ENCODE results near the gene IL2RA. TPM values are rescaled to one million over a fixed set of nuclear protein-coding genes. Genes with fewer than 3 reads are reported as not detected.

The IL2RA gene
- total RNA-seq, 1 donor: not detected

GRCh38 chr10:6017781-6018354 lies 44.3 kb downstream of the IL2RA start:
- TF ChIP-seq CTCF (IDR thresholded peaks at IDR 0.05; ENCODE audit: extremely low read depth, low read depth, low read length): no peak
- H3K9me3 ChIP-seq (ENCODE audit: low read depth, low read length): no peaks in the 10 kb centered on the region
- no peak overlapping the region for H3K4me3 ChIP-seq (ENCODE audit: insufficient read depth, low read length)
- H3K4me1 ChIP-seq (ENCODE audit: insufficient read depth, low read length): no peaks in the 10 kb centered on the region
- no peaks in the 10 kb centered on the region for H3K36me3 ChIP-seq (ENCODE audit: insufficient read depth, low read length)
- H2AFZ ChIP-seq (ENCODE audit: low read length): no peak overlapping the region
- H3K27ac ChIP-seq (ENCODE audit: low read depth, low read length): no peak overlapping the region
- no peak for DNase-seq (ENCODE audit: insufficient read length, low spot score, missing footprints)
- no peaks in the 10 kb centered on the region for H4K20me1 ChIP-seq (ENCODE audit: insufficient read depth, low read length)
- peaks cover 11% of the 10 kb centered on the region for H3K27me3 ChIP-seq (ENCODE audit: insufficient read depth, low read length)
- no peaks in the 10 kb centered on the region for H3K79me2 ChIP-seq (ENCODE audit: insufficient read depth, low read length)
- no peak overlapping the region for H3K4me2 ChIP-seq (ENCODE audit: insufficient read depth, low read length)

- Histone ChIP-seq H3K4me2 (ENCODE audit: insufficient read depth, low read length) (peak overlapping the region; percentile 61), H3K4me1 (ENCODE audit: insufficient read depth, low read length) (peaks cover 8% of the 10 kb centered on the region), H3K27me3 (ENCODE audit: insufficient read depth, low read length) (peaks cover 11% of the 10 kb centered on the region), H2AFZ (ENCODE audit: low read length) (peak overlapping the region; percentile 50), H3K79me2 (ENCODE audit: insufficient read depth, low read length) (no peaks in the 10 kb centered on the region), H3K4me3 (ENCODE audit: insufficient read depth, low read length) (peak overlapping the region; percentile 25), H3K36me3 (ENCODE audit: insufficient read depth, low read length) (no peaks in the 10 kb centered on the region), H3K27ac (ENCODE audit: low read depth, low read length) (no peak overlapping the region), H3K9me3 (ENCODE audit: low read depth, low read length) (no peaks in the 10 kb centered on the region), H4K20me1 (ENCODE audit: insufficient read depth, low read length) (no peaks in the 10 kb centered on the region)
- no peak for DNase-seq (ENCODE audit: insufficient read length, low spot score, missing footprints)
- peak; percentile 77 for TF ChIP-seq CTCF (IDR thresholded peaks at IDR 0.05; ENCODE audit: extremely low read depth, low read depth, low read length)
Measured at GRCh38 chr10:6014241-6014761, 47.9 kb downstream of the IL2RA start.

- no peak for DNase-seq (ENCODE audit: insufficient read length, low spot score, missing footprints)
- H3K79me2 ChIP-seq (ENCODE audit: insufficient read depth, low read length): no peaks in the 10 kb centered on the region
- H3K4me3 ChIP-seq (ENCODE audit: insufficient read depth, low read length): peak overlapping the region; percentile 25
- peaks cover 9% of the 10 kb centered on the region for H3K27me3 ChIP-seq (ENCODE audit: insufficient read depth, low read length)
- no peaks in the 10 kb centered on the region for H4K20me1 ChIP-seq (ENCODE audit: insufficient read depth, low read length)
- peak overlapping the region; percentile 50 for H2AFZ ChIP-seq (ENCODE audit: low read length)
- TF ChIP-seq CTCF (IDR thresholded peaks at IDR 0.05; ENCODE audit: extremely low read depth, low read depth, low read length): no peak
- H3K9me3 ChIP-seq (ENCODE audit: low read depth, low read length): no peaks in the 10 kb centered on the region
- H3K4me2 ChIP-seq (ENCODE audit: insufficient read depth, low read length): peak overlapping the region; percentile 61
- no peak overlapping the region for H3K27ac ChIP-seq (ENCODE audit: low read depth, low read length)
- no peaks in the 10 kb centered on the region for H3K36me3 ChIP-seq (ENCODE audit: insufficient read depth, low read length)
- H3K4me1 ChIP-seq (ENCODE audit: insufficient read depth, low read length): peaks cover 15% of the 10 kb centered on the region
Measured at GRCh38 chr10:6013413-6014192, 48.6 kb downstream of the IL2RA start.
